Measurements from ENCODE around the gene RCAN2. TPM values are rescaled to one million over a fixed set of nuclear protein-coding genes. Genes with fewer than 3 reads are reported as not detected.

The RCAN2 gene
- total RNA-seq, 6 experiments from 2014 or later, result 0.06 to 1.00 (median 0.31) TPM; not detected in 2

- no peaks in the 10 kb centered on the region for H3K4me1 Mint-ChIP-seq (ENCODE audit: low read depth)
- H3K27me3 Mint-ChIP-seq (ENCODE audit: insufficient read depth), result peaks cover 2% of the 10 kb centered on the region; the same call in 1 of the 2 replicates
- H3K4me3 Mint-ChIP-seq, result no peak overlapping the region
- H3K36me3 Mint-ChIP-seq (ENCODE audit: low read depth), result no peaks in the 10 kb centered on the region
- no peaks in the 10 kb centered on the region; the same call in 1 of the 2 replicates for H3K9me3 Mint-ChIP-seq
- TF ChIP-seq, protein P1, sequence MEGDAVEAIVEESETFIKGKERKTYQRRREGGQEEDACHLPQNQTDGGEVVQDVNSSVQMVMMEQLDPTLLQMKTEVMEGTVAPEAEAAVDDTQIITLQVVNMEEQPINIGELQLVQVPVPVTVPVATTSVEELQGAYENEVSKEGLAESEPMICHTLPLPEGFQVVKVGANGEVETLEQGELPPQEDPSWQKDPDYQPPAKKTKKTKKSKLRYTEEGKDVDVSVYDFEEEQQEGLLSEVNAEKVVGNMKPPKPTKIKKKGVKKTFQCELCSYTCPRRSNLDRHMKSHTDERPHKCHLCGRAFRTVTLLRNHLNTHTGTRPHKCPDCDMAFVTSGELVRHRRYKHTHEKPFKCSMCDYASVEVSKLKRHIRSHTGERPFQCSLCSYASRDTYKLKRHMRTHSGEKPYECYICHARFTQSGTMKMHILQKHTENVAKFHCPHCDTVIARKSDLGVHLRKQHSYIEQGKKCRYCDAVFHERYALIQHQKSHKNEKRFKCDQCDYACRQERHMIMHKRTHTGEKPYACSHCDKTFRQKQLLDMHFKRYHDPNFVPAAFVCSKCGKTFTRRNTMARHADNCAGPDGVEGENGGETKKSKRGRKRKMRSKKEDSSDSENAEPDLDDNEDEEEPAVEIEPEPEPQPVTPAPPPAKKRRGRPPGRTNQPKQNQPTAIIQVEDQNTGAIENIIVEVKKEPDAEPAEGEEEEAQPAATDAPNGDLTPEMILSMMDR (IDR thresholded peaks at IDR 0.05), result no peak
- no peak overlapping the region for H3K27ac Mint-ChIP-seq
- no peak for DNase-seq
Observed at GRCh38 chr6:46505693-46506512, 14.7 kb upstream of the RCAN2 start.

DNA sequence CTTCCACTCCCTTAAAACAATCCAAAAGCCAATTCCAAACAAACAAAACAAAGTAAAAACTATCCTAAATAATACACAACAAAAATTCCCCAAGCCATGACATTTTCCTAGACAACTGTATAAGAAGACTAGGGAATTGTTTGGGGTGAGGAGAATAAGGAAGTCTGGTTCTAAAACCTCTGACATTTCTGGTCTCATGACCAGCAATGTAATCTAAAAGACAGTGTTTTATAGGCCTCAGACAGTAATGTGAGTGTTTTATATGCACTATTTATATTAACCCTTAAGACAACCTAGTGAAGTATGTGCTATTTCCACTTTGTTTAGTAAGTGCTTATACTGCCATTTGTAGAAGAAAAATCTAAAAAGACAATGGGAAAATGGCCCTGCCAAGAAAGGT is 13.0 kb upstream of the RCAN2 start:
- DNase-seq, result no peak
- H3K36me3 Mint-ChIP-seq (ENCODE audit: low read depth), result no peaks in the 10 kb centered on the region
- H3K9me3 Mint-ChIP-seq, result no peaks in the 10 kb centered on the region; the same call in 1 of the 2 replicates
- peaks cover 2% of the 10 kb centered on the region; the same call in 1 of the 2 replicates for H3K27me3 Mint-ChIP-seq (ENCODE audit: insufficient read depth)
- H3K4me3 Mint-ChIP-seq, result no peak overlapping the region
- H3K4me1 Mint-ChIP-seq (ENCODE audit: low read depth), result no peaks in the 10 kb centered on the region
- TF ChIP-seq, protein P1 (IDR thresholded peaks at IDR 0.05), result no peak
- no peak overlapping the region for H3K27ac Mint-ChIP-seq

GRCh38 chr6:46502486-46503119 is 11.4 kb upstream of the RCAN2 start:
- TF ChIP-seq, protein P1 (IDR thresholded peaks at IDR 0.05), result no peak
- Mint-ChIP-seq H3K4me3 (no peak overlapping the region), H3K4me1 (ENCODE audit: low read depth) (no peaks in the 10 kb centered on the region), H3K27me3 (ENCODE audit: insufficient read depth) (no peaks in the 10 kb centered on the region), H3K9me3 (no peaks in the 10 kb centered on the region; the same call in 1 of the 2 replicates), H3K36me3 (ENCODE audit: low read depth) (no peaks in the 10 kb centered on the region), H3K27ac (no peak overlapping the region)
- no peak for DNase-seq

DNA sequence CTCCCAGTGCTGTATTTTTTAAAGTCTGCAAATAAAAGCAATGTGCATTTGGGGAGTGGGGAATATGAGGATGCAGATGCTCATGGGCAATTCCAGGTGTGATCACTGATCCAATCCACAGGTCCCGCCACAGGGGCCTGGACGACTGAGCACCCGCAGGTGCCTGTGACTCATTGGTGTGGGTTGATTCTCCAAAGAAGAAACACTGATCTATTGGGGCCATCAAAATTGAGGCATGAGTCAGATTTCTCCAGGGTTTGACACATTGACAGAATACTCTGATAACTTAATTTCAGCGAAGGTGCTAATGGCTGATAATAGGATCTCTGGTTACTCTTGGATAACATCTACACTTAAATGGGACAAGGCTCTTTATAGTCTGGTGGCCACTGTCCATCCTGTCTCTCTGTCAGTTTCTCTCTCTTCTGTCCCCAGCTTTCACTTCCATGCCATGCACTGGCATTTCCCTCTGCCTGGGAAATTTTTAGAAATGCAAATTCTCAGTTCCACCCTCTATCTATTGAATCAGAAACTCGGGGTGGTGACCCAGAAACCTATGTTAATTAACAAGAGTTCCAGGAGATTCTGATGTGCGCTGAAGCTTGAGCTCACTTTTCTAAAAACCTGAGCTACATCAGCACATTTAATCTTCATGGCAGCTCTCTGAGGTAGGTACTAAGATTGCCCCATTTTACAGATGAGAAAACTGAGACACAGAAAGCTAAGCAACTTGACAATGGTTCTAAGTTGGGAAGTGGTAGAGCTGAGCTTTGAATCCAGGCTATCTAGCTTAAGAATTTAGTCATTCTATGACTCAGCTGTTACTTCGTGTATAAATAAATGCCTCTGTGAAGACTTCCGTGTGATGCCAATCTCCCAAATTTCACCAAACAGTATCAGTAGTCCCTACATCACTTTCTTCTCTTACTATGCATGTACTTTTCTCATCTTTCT is 10.2 kb upstream of the RCAN2 start:
- Mint-ChIP-seq H3K9me3 (peaks cover 1% of the 10 kb centered on the region; the same call in 1 of the 2 replicates), H3K27me3 (ENCODE audit: insufficient read depth) (no peaks in the 10 kb centered on the region), H3K4me1 (ENCODE audit: low read depth) (no peaks in the 10 kb centered on the region), H3K27ac (no peak overlapping the region), H3K4me3 (no peak overlapping the region), H3K36me3 (ENCODE audit: low read depth) (no peaks in the 10 kb centered on the region)
- TF ChIP-seq, protein P1 (IDR thresholded peaks at IDR 0.05), result no peak
- no peak for DNase-seq

GRCh38 chr6:46500382-46500781 is 9.1 kb upstream of the RCAN2 start:
- no peak for DNase-seq
- Mint-ChIP-seq H3K27ac (no peak overlapping the region), H3K27me3 (ENCODE audit: insufficient read depth) (no peaks in the 10 kb centered on the region), H3K9me3 (peaks cover 3% of the 10 kb centered on the region; the same call in 1 of the 2 replicates), H3K4me3 (no peak overlapping the region), H3K4me1 (ENCODE audit: low read depth) (no peaks in the 10 kb centered on the region), H3K36me3 (ENCODE audit: low read depth) (no peaks in the 10 kb centered on the region)
- TF ChIP-seq, protein P1 (IDR thresholded peaks at IDR 0.05), result no peak
